Inferior parietal cortex (tissue), 1 donor: ENCODE results near the gene CNPY3.
"Not testable (repeated sequence)": the region's sequence is repeated elsewhere in the genome, so short reads cannot be mapped to it uniquely, and the experiment has no call there.

Experiments used
- DNase-seq: peaks from one replicate; pipeline ENCODE4 v3.0.0-alpha.2; 2016; ENCODE audit errors: extremely low spot score

Gene CNPY3

DNA sequence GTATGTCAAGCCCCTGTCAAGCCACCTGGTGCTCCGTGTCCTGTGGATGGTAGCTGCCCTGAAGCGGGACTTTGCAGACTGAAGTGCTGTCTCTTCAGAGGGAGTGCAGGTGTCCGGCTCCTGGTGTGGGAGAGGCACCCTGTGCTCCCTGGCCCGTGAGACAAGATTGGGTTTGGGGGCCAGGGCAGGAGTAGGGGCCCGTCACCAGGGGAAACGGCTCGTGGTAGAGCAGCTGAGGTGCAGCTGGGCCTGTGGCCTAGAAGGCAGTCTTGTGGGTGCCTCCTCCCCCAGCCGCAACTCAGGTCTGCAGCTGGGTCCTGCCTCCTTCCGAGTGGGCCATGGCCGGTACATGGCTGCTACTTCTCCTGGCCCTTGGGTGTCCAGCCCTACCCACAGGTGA lies 13.5 kb upstream of the CNPY3 start, which contains the start of gene PTCRA:
Gene PTCRA (plus strand): TSS at position 322 of the 400 bp plus-strand sequence. CDS start 17 bp downstream, at position 339.
- DNase-seq = no peak

- no peak for DNase-seq
Measured at GRCh38 chr6:42916288-42916687, 13.0 kb upstream of the CNPY3 start.

DNA sequence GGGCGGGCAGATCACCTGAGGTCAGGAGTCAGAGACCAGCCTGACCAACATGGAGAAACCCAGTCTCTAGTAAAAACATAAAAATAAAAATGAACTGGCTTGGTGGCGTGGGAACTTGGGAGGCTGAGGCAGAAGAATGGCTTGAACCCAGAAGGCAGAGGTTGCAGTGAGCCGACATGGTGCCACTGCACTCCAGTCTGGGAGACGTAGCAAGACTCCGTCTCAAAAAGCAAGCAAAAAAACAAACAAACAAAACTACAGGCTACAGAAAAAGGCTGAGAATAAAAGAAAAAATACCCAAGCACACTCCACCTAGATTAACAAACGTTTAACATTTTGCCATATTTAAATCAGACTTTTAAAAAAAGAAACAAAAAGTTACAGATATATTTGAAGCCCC lies 7.5 kb upstream of the CNPY3 start:
- DNase-seq = no peak

DNA sequence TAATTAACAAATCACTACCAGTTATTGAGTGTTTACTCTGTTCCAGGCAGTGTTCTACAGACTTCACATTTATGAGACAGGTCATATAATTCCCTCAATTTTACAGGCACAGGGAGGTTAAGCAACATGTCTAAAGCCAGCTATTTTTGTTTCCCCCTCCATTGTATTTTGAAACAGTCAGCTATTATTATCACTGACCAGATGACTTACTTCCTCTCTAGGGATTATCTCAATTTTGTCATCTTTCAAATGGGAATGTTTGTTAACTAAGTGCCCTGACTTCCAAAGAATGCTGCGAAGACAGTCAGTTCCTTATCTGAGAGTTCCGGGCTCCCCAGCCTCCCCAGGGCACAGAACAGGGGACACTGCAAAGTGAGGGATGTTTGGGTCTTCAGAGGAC lies 5.6 kb upstream of the CNPY3 start:
- no peak for DNase-seq

DNA sequence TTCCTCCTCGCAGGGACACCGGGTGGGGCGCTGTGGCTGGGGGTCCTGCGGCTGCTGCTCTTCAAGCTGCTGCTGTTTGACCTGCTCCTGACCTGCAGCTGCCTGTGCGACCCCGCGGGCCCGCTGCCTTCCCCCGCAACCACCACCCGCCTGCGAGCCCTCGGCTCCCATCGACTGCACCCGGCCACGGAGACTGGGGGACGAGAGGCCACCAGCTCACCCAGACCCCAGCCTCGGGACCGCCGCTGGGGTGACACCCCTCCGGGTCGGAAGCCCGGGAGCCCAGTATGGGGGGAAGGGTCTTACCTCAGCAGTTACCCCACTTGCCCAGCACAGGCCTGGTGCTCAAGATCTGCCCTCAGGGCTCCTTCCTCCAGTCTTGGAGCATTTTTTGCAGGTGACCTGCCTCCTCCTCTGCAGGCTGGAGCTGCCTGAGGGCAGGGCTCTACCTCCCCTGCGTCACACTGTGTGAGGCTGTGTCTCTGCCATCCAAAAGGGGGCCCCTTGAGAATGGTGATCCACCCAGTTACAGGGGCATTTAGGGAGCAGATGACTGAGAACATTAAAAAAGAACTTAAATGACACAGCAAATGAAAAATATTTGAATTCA lies 3.9 kb upstream of the CNPY3 start:
- DNase-seq = no peak

DNA sequence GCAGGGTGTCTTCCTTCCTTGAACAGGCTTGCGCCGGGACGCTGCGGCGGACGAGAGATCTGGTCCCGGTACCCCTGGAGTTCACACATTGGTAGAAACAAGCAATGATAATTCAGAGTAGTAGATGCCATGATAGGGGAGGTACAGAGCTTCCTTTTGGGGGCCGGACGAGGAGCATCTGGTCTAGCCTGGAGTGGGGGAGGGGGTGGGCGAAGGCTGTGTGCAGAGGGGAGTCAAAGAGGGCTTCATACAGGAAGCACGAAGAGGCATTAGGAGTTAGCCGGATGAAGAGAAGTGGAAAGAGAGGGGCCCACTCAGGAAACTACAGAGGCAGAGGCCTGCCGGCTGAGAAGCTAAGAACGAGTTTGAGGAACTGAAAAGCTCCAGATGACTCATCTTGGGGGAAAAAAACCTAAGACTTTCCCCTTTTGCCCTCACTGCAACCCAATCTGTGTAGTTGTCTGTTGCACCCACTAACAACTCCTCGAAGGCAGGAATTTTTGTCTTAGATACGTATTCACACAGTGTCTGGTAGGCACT lies 611 bp downstream of the CNPY3 start:
- peak; percentile 37 for DNase-seq

- no peak for DNase-seq
Measured at GRCh38 chr6:42932412-42932811, 3.1 kb downstream of the CNPY3 start.

GRCh38 chr6:42933205-42933604 lies 3.9 kb downstream of the CNPY3 start:
- no peak for DNase-seq

DNA sequence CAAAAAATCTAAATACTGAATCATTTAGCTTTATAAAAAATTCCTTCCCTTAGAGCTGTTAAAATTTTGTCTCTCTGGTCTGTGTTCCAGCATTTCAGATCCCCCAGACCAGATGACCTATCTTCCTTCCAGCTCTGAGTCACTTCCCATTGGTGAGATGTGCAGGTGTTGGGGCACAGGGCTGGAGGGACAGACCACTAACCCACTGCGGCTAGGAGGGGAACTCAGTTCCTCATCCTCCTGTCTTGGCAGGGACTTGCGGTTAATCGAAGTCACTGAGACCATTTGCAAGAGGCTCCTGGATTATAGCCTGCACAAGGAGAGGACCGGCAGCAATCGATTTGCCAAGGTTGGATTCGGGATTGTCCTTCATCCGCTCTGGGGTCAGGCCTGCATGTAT lies 6.0 kb downstream of the CNPY3 start:
- DNase-seq = no peak

GRCh38 chr6:42936398-42936797 lies 7.1 kb downstream of the CNPY3 start:
- no peak for DNase-seq

- no peak for DNase-seq
Measured at GRCh38 chr6:42937548-42938427, 8.5 kb downstream of the CNPY3 start.

DNA sequence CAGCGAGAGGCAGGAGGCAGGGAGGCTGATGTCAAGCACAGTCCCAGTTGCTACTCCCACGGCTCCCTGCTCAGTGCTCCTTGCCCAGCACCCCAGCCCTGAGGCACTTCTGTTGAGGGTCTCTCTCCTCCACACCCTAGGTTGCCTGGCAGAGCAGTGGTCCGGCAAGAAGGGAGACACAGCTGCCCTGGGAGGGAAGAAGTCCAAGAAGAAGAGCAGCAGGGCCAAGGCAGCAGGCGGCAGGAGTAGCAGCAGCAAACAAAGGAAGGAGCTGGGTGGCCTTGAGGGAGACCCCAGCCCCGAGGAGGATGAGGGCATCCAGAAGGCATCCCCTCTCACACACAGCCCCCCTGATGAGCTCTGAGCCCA lies 9.1 kb downstream of the CNPY3 start:
- DNase-seq = no peak

GRCh38 chr6:42938987-42939809 lies 9.9 kb downstream of the CNPY3 start:
- no peak for DNase-seq

- DNase-seq = no peak
Measured at GRCh38 chr6:42939810-42940167, 10.5 kb downstream of the CNPY3 start.

DNA sequence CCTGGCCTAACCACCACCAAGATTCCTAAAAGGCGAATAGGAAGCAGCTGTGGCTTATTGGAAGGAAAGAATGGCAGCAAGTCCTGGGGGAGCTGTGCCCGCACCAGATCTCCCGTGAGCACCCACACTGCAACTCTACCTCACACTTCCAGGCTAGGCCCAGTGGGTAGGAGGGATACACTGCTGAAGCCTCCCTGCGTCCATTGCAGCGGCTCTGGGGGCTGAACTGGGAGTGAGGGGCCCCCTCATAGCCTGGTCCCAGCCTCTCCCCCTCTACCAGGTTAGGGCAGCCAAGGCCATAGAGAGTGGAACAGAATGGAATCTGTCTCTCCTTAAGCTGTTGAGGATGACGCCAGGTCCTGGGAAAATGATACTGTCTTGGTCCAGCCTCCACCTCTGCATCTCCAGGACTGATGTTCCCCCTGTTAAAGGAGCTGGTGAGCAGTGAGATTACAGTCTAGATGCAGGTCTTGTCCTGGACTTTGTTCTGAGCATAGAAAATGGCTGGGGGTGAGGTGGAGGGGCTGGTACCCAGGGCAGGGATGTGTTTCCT lies 11.3 kb downstream of the CNPY3 start:
- DNase-seq = no peak

DNA sequence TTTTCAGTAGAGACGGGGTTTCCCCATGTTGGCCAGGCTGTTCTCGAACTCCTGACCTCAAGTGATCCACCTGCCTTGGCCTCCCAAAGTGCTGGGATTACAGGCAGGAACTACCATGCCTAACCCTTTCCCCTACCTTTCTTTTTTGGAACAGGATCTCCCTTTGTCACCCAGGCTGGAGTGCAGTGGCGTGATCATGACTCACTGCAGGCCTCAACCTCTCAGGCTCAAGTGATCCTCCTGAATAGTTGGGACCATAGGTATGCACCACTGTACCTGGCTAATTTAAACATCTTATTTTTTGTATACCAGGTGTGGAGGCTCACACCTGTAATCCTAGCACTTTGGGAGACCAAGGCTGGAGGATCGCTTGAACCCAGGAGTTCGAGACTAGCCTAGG lies 12.1 kb downstream of the CNPY3 start:
- DNase-seq = not testable (repeated sequence)

- DNase-seq = no peak
Measured at GRCh38 chr6:42942444-42942843, 13.2 kb downstream of the CNPY3 start.

DNA sequence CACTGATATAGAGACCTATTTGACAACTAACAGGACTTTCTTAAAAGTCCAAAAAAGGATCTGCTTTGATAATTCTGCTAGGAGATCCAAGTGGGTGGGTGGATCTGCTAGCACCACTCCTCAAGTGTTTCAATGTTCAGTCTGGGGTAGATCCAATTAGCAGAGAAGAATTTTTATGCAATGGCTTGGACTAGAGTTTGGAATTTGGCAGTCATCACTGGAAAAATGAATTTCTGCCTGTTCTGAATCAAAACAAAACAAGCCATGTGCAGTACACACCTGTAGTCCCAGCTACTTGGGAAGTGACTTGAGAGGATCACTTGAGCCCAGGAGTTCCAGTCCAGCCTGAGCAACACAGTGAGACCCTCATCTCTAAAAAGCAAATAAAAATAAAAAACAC lies 18.7 kb downstream of the CNPY3 start:
- no peak for DNase-seq

GRCh38 chr6:42952389-42952788 lies 23.1 kb downstream of the CNPY3 start:
- no peak for DNase-seq

DNA sequence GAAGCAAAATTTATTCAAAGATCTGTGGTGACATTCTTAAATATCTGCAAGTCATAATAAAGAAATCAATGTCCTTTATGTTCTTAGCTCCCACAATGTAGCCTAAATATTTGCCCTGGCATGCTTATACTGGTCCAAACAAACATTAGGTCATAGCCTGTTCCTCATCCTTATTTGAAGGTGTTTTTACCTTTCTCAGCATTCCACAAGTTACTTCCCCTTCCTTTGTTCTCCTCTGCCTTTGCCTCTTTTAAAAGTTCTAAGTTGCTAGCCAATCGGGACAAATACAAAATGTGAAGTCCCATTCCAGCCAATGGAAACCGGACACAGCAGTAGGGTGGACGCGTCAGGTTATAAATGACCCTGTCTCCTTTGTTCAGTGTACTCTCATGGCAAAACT lies 25.1 kb downstream of the CNPY3 start:
- DNase-seq = not testable (repeated sequence)

DNA sequence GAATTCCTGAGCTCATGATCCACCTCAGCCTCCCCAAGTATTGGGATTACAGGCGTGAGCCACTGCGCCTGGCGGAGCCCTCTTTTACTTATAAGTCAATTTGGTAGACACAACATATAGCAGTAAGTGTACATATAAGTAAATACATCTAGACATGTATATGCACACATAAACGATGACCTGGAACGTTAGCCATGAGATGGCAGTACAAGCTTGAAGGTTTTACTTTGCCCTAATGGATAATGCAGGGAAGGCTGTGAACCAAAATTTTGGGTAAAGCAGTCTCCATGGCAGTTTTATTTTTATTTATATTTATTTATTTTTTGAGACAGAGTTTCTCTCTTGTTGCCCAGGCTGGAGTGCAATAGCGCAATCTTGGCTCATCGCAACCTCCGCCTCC lies 28.8 kb downstream of the CNPY3 start:
- DNase-seq = no peak

- DNase-seq = no peak
Measured at GRCh38 chr6:42959917-42960242, 30.6 kb downstream of the CNPY3 start.
